MCF 10A (cell line): ENCODE results near the gene CCDC171. TPM values are rescaled to one million over a fixed set of nuclear protein-coding genes. Genes with fewer than 3 reads are reported as not detected.

Experiments
- BruUV-seq: library from RNA; stranded (reverse); fragments of 400-500 nt; replicated peaks from 2 replicates; lab custom pipeline; 2021; lab: Mats Ljungman, UMichigan
- CTCF ChIA-PET: fragments of 300-600 bp; sonication (Branson Sonifier 250); formaldehyde crosslinking; extraction: SDS; loops from one replicate; lab custom pipeline; 2021; ENCODE audit warnings: antibody characterized with exemption, inconsistent platforms; lab: Yijun Ruan, JAX
- POLR2A ChIA-PET: fragments of 300-600, 350-650 bp; sonication (Branson Sonifier 250); formaldehyde crosslinking; extraction: SDS; loops from one replicate; lab custom pipeline; 2020; ENCODE audit warnings: antibody characterized with exemption, inconsistent platforms; lab: Yijun Ruan, JAX
- DNase-seq: peaks from one replicate; pipeline ENCODE4 v3.0.0-alpha.2; 2018; ENCODE audit not compliant: unreplicated experiment
- H3K27ac Mint-ChIP-seq: one replicate; pipeline ENCODE4 v1.8.0; 2022; ENCODE audit warnings: mild to moderate bottlenecking, low read depth, mixed read lengths; ENCODE audit not compliant: unreplicated experiment
- H3K27me3 Mint-ChIP-seq: one replicate; pipeline ENCODE4 v1.8.0; 2022; ENCODE audit warnings: mixed read lengths; ENCODE audit not compliant: insufficient read depth, unreplicated experiment
- H3K36me3 Mint-ChIP-seq: one replicate; pipeline ENCODE4 v1.8.0; 2022; ENCODE audit warnings: mild to moderate bottlenecking, moderate library complexity, mixed read lengths; ENCODE audit not compliant: insufficient read depth, unreplicated experiment
- H3K4me1 Mint-ChIP-seq: one replicate; pipeline ENCODE4 v1.8.0; 2022; ENCODE audit warnings: mixed read lengths; ENCODE audit not compliant: insufficient read depth, unreplicated experiment
- H3K4me3 Mint-ChIP-seq: one replicate; pipeline ENCODE4 v1.8.0; 2022; ENCODE audit warnings: mild to moderate bottlenecking, moderate library complexity, mixed read lengths; ENCODE audit not compliant: unreplicated experiment
- H3K9me3 Mint-ChIP-seq: one replicate; pipeline ENCODE4 v1.8.0; 2022; ENCODE audit warnings: mixed read lengths; ENCODE audit not compliant: unreplicated experiment
- CTCF ChIP-seq: fragments of 200-600 bp; IDR thresholded peaks from one replicate; pipeline ENCODE4 v1.8.0; 2022; ENCODE audit warnings: antibody characterized with exemption, mild to moderate bottlenecking; ENCODE audit not compliant: unreplicated experiment
- intact Hi-C: fragments of 100-400 bp; cut with micrococcal nuclease; formaldehyde crosslinking; loops from 2 replicates; pipeline ENCODE4 v1.14.1; 2022
- total RNA-seq: library from RNA; stranded (reverse); gene quantifications from 2 replicates; pipeline ENCODE4 v1.2.3, GENCODE V29; 2022

The CCDC171 gene
- total RNA-seq, 1 experiment from 2014 or later, result 1.7 TPM

- intact Hi-C loops, result no loop called here
- no peak overlapping the region for H3K4me3 Mint-ChIP-seq
These were observed 383.6 kb downstream of the CCDC171 start for GRCh38 chr9:15936306-15936921.

GRCh38 chr9:15942831-15943424 lies 390.1 kb downstream of the CCDC171 start:
- Mint-ChIP-seq H3K36me3 (no peaks in the 10 kb centered on the region), H3K27me3 (no peaks in the 10 kb centered on the region), H3K4me3 (no peak overlapping the region), H3K9me3 (no peaks in the 10 kb centered on the region), H3K4me1 (no peaks in the 10 kb centered on the region), H3K27ac (no peak overlapping the region)
- no TSS peak for BruUV-seq
- POLR2A ChIA-PET, result no interaction called here
- intact Hi-C loops, result no loop called here
- no peak for TF ChIP-seq CTCF
- no peak for DNase-seq
- CTCF ChIA-PET, result interaction anchor here (0.9 kb wide), 1 partner anchor 129 kb away, joined by 3 read pairs; no protein-coding TSS in a partner anchor

More at GRCh38 chr9:15936306-15936921, 383.6 kb downstream of the CCDC171 start:
- no peaks in the 10 kb centered on the region for H3K27me3 Mint-ChIP-seq
- DNase-seq, result peak; percentile 2
- no peaks in the 10 kb centered on the region for H3K36me3 Mint-ChIP-seq
- no peak for TF ChIP-seq CTCF
- H3K27ac Mint-ChIP-seq, result no peak overlapping the region
- CTCF ChIA-PET, result interaction anchor here (0.5 kb wide), 1 partner anchor 1131 kb away, joined by 6 read pairs; no protein-coding TSS in a partner anchor
- BruUV-seq, result no TSS peak
- H3K9me3 Mint-ChIP-seq, result no peaks in the 10 kb centered on the region
- POLR2A ChIA-PET, result no interaction called here
- peaks cover 8% of the 10 kb centered on the region for H3K4me1 Mint-ChIP-seq

- ChIA-PET POLR2A (no interaction called here), CTCF (interaction anchor here (0.7 to 0.9 kb wide), 2 partner anchors 382 to 499 kb away, joined by 3 to 4 read pairs; no protein-coding TSS in a partner anchor)
- Mint-ChIP-seq H3K36me3 (no peaks in the 10 kb centered on the region), H3K27me3 (no peaks in the 10 kb centered on the region), H3K4me3 (no peak overlapping the region), H3K4me1 (no peaks in the 10 kb centered on the region), H3K27ac (no peak overlapping the region), H3K9me3 (no peaks in the 10 kb centered on the region)
- no peak for TF ChIP-seq CTCF
- DNase-seq, result no peak
- BruUV-seq, result no TSS peak
- intact Hi-C loops, result no loop called here
These were observed 391.5 kb downstream of the CCDC171 start for GRCh38 chr9:15944341-15944740.

- ChIA-PET POLR2A (no interaction called here), CTCF (interaction anchor here (0.5 to 1.0 kb wide), 2 partner anchors 14 to 22 kb away, joined by 3 to 4 read pairs; no protein-coding TSS in a partner anchor)
- Mint-ChIP-seq H3K4me3 (no peak overlapping the region), H3K4me1 (no peaks in the 10 kb centered on the region), H3K9me3 (no peaks in the 10 kb centered on the region), H3K27me3 (no peaks in the 10 kb centered on the region), H3K36me3 (peaks cover 3% of the 10 kb centered on the region), H3K27ac (no peak overlapping the region)
- no TSS peak for BruUV-seq
- DNase-seq, result no peak
- intact Hi-C loops, result no loop called here
- TF ChIP-seq CTCF, result no peak
These were observed 406.8 kb downstream of the CCDC171 start for GRCh38 chr9:15959663-15960062.
